ENCODE data around the gene PDGFB.
"Not testable (repeated sequence)": the region's sequence is repeated elsewhere in the genome, so short reads cannot be mapped to it uniquely, and the experiment has no call there.

The PDGFB gene

DNA sequence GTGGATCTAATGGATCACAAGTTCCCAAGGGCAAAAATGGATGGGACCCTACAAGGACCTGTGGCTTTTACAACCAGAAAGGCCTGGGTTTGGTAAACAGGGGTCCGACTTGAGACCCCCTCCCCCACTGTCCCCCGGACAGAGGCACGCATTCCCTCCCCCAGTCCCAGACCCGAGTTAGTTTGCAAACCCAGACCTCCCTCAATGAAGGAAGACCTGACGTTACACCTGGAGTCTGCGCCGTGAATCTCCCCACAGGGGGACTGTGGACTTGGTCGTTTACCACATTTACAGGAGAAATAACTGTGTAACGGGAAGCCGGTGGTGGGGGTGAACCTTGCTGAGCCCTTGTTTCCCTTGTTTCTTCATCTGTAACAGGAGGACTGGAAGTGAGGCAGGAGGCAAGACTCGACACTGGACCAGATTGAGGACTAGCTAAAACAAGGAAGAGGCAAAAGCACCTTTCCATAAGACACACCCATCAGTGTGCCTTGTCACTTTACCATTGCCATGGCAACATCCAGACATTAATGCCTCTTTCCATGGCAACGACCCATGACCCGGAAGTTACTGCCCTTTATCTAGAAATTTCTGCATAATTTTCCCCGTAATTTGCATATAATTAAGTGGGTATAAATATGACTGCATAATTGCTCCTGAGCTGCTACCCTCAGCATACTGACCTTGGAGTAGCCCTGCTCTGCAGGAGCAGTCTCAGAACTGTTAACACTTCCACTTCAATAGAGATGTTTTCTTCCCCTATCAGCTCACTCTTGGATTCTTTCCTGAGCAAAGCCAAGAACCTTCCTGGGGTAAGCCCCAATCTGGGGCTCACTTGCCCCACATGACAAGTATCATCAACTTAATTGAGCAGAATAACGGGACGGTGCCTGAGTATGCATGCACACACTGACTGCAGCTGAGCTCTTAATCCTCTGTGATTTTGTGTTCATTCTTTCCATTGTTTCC is 25.4 kb downstream of the PDGFB start:
- H3K36me3 Mint-ChIP-seq (ENCODE audit: low read depth), result no peaks in the 10 kb centered on the region
- peaks cover 5% of the 10 kb centered on the region for H3K4me1 Mint-ChIP-seq (ENCODE audit: low read depth)
- H3K27ac Mint-ChIP-seq, result no peak overlapping the region
- H3K27me3 Mint-ChIP-seq, result peaks cover 28% of the 10 kb centered on the region
- no peak overlapping the region for H3K4me3 Mint-ChIP-seq
- no peaks in the 10 kb centered on the region for H3K9me3 Mint-ChIP-seq

DNA sequence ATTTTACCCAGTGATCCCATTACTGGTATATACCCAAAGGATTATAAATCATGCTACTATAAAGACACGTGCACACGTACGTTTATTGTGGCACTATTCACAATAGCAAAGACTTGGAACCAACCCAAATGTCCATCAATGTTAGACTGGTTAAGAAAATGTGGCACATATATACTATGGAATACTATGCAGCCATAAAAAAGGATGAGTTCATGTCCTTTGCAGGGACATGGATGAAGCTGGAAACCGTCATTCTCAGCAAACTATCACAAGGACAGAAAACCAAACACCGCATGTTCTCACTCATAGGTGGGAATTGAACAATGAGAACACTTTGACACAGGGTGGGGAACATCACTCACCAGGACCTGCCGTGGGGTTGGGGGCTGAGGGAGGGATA is 26.4 kb downstream of the PDGFB start:
- H3K27ac Mint-ChIP-seq; H3K4me3 Mint-ChIP-seq; H3K4me1 Mint-ChIP-seq (ENCODE audit: low read depth); H3K9me3 Mint-ChIP-seq; H3K36me3 Mint-ChIP-seq (ENCODE audit: low read depth): not testable (repeated sequence)
- H3K27me3 Mint-ChIP-seq, result peaks cover 34% of the 10 kb centered on the region

DNA sequence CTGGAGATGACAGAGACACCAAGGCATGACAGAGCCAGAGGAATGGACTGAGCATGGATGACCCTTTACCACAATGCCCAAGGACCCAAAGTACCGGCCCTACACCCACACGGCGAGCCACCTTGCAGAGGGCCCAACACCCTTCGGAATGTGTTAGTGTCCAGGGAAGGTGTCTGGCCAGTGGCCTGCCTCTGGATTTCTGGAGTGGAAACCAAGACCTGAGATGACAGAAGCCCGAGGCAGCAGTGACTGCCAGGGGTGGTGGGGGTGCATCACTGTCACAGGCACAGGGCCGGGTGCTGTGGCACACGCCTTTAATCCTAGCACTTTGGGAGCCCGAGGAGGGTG is 28.7 kb downstream of the PDGFB start:
- H3K27me3 Mint-ChIP-seq, result peaks cover 35% of the 10 kb centered on the region
- H3K4me3 Mint-ChIP-seq, result no peak overlapping the region
- no peak overlapping the region for H3K27ac Mint-ChIP-seq
- peaks cover 5% of the 10 kb centered on the region for H3K4me1 Mint-ChIP-seq (ENCODE audit: low read depth)
- no peaks in the 10 kb centered on the region for H3K9me3 Mint-ChIP-seq
- no peaks in the 10 kb centered on the region for H3K36me3 Mint-ChIP-seq (ENCODE audit: low read depth)

DNA sequence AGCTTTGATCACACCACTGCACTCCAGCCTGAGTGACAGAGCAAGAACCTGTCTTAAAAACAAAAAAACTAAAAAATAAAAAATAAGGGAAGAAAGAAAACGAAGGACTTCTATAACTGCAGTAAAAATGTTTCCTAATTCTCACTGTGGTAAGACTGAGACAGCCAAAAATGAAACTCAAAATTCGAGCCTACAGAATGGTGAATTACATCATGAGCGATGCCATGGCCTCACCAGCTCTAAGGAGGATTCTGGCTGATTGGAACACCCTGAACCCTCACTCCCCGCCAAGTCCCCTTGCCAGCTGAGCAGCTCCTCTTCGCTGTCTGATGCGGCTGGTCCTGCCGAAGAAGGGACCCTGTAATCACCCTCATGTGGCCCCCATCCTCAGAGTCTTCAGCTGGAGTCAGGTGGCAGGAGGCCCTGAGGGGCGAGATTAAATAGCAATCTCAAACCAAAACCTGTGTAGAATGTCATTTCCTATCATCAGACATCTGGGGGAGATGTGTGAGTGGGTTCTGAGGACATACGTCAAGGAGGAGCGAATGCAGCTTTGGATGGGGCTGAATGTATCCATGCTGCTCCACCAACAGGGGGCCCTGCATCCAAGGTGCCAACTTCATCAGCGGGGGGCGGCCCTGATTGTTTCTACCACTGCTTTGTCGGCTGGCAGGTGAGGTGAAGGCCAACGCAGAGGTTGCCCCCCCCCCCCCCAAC is 29.2 kb downstream of the PDGFB start:
- Mint-ChIP-seq H3K27ac (no peak overlapping the region), H3K27me3 (peaks cover 35% of the 10 kb centered on the region), H3K4me1 (ENCODE audit: low read depth) (peaks cover 5% of the 10 kb centered on the region), H3K4me3 (no peak overlapping the region), H3K9me3 (no peaks in the 10 kb centered on the region), H3K36me3 (ENCODE audit: low read depth) (no peaks in the 10 kb centered on the region)

DNA sequence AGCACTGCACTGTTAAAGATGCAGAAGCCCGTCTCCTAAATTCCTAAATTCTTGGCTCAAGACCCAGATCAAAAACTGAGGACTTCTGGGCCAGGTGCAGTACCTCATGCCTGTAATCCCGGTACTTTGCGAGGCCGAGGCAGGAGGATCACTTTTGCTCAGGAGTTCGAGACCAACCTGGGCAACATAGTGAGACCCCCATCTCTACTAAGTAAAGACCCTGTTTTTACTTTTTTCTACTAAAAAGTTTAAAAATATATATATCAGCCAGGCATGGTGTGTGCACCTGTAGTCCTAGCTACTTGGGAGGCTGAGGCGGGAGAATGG is 29.7 kb downstream of the PDGFB start:
- peaks cover 5% of the 10 kb centered on the region for H3K4me1 Mint-ChIP-seq (ENCODE audit: low read depth)
- no peaks in the 10 kb centered on the region for H3K36me3 Mint-ChIP-seq (ENCODE audit: low read depth)
- H3K9me3 Mint-ChIP-seq, result no peaks in the 10 kb centered on the region
- H3K27ac Mint-ChIP-seq, result no peak overlapping the region
- peaks cover 35% of the 10 kb centered on the region for H3K27me3 Mint-ChIP-seq
- no peak overlapping the region for H3K4me3 Mint-ChIP-seq

DNA sequence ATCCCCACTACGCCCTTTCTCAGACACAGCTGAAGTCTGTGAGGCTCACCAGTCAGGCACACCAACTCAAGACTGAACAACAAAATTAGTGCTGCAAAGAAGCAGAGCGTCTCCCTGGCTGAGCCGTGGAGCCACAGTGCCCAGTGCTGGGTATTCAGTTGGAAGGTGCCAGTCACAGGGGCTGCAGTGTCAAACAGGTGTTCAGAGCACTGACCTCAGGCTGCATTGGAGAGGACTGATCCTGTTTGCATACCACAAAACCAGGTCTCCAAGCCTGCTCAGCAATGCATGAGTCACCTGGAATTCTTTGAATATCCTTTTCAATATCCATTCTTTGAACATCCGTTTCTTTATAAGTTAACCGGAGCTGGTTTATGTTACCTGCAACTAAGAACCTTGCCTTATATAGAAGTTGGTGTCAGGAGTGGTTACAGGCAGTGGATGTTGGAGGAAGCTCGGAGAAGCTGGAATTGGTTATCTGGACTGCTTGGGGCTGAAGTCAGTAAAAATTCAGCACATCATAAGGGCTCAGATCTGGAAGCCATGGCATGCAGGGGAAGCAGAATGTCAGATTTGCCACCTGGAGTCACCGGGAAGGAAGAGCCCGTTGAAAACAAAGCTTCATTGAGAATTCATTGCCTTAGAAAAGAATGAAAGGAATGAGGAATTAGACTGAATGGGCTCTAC is 30.3 kb downstream of the PDGFB start:
- H3K27me3 Mint-ChIP-seq, result peaks cover 33% of the 10 kb centered on the region
- no peak overlapping the region for H3K27ac Mint-ChIP-seq
- peaks cover 5% of the 10 kb centered on the region for H3K4me1 Mint-ChIP-seq (ENCODE audit: low read depth)
- no peak overlapping the region for H3K4me3 Mint-ChIP-seq
- H3K36me3 Mint-ChIP-seq (ENCODE audit: low read depth), result no peaks in the 10 kb centered on the region
- no peaks in the 10 kb centered on the region for H3K9me3 Mint-ChIP-seq

DNA sequence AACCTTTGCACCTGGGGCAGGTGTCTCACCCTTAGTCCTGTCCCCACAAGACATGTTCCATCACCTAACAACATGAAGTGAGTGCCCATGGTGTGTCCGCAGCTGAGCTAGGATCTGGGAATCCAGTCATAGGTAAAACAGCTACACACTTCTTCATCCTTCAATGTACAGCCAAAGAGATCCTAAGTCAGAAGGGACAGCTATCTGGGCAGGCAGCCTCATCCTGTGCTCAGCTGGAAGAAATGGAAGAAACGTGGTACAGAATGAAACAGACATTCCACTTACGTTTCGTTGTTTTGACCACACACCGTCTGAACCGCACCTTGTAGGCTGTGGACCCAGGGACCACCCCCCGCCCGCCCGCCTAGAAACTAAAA is 30.8 kb downstream of the PDGFB start:
- Mint-ChIP-seq H3K36me3 (ENCODE audit: low read depth) (no peaks in the 10 kb centered on the region), H3K4me3 (no peak overlapping the region), H3K27me3 (peaks cover 29% of the 10 kb centered on the region), H3K27ac (no peak overlapping the region), H3K9me3 (no peaks in the 10 kb centered on the region), H3K4me1 (ENCODE audit: low read depth) (peaks cover 5% of the 10 kb centered on the region)

DNA sequence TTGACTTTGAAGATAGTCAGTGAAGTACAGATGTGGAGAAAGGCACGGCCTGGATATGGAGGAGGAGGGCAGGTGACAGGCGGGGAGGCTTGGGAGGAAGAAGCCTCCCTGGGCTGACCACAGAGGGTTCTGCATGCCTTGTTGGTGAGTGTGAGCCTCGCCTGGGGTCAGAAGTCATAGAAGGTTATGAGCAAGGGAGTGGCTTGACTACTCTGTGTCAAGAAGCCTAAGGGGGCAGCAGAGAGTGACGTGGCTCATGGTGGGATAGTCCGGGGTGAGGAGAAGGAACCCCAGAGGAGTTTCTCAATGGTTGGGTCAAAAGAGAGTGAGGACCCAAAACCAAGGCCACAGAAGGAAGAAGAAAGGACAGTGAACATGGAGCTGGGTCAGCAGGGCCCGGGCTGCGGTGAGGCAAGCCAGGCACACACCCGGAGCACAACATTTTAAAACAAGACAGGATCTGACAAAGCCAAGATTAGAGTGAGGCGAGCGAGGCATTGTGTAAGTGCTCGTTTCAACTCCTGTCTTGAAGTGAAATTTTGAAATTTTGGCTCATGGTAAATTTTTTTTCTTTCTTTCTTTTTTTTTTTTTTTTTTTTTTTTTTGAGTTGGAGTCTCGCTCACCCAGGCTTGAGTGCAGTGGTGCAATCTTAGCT is 31.9 kb downstream of the PDGFB start:
- peaks cover 24% of the 10 kb centered on the region for H3K27me3 Mint-ChIP-seq
- H3K9me3 Mint-ChIP-seq, result no peaks in the 10 kb centered on the region
- H3K27ac Mint-ChIP-seq, result no peak overlapping the region
- H3K4me3 Mint-ChIP-seq, result no peak overlapping the region
- H3K36me3 Mint-ChIP-seq (ENCODE audit: low read depth), result no peaks in the 10 kb centered on the region
- H3K4me1 Mint-ChIP-seq (ENCODE audit: low read depth), result peaks cover 5% of the 10 kb centered on the region

DNA sequence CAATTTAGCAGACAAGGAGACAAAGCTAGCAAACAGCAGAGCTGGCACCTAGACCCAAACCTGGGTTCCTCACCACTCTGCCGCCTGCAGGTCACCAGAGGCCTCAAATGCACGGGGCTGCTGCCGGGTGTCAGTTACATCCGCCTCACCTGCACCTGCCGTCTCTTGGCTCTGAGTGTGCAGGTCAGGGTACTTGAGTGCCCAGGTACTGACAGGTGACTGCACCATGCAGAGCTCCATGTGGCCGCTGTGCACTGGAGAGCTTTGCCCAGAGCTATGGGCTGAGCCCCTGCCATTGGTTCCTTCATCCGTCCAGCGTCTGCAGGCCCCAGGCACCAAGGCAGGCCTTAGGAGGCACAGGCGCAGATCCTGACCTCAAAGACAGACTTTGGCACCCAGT is 35.0 kb downstream of the PDGFB start:
- Mint-ChIP-seq H3K9me3 (no peaks in the 10 kb centered on the region), H3K36me3 (ENCODE audit: low read depth) (no peaks in the 10 kb centered on the region), H3K4me1 (ENCODE audit: low read depth) (peaks cover 28% of the 10 kb centered on the region), H3K27me3 (peaks cover 20% of the 10 kb centered on the region), H3K4me3 (no peak overlapping the region), H3K27ac (no peak overlapping the region)

DNA sequence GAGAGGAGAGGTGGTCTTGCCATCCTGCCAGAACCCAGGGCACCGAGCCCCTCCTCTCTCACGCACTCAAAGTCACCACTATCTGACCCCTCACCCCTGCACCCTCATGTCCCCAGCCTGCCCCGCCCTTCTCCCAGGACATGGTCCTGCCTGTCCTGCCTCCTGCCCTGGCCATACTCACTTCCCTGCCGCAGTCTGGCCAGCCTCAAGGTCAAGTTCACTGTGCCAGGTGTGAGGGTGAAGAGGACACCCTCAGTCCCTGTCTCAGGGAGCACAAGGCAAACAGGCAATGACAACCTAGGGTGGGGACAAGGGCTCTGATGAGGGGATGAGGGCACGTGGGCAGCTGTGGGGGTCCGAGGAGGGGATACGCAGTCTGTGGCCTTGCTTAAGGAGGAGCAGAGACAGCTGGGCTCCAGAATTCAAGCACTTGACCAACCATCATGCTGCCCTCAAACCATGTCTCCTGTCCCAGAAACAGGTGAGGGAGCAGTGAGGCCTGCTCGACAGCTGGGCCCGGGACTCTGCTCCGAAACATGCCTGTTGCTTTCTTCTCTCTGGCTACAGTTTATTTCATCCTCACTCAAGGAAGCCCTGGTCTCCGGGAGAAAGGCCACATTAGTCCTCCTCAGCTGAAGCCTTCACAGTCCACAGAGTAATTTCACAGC is 36.6 kb downstream of the PDGFB start:
- Mint-ChIP-seq H3K4me3 (no peak overlapping the region), H3K27me3 (peaks cover 14% of the 10 kb centered on the region), H3K4me1 (ENCODE audit: low read depth) (peaks cover 28% of the 10 kb centered on the region), H3K9me3 (no peaks in the 10 kb centered on the region), H3K36me3 (ENCODE audit: low read depth) (no peaks in the 10 kb centered on the region), H3K27ac (no peak overlapping the region)

DNA sequence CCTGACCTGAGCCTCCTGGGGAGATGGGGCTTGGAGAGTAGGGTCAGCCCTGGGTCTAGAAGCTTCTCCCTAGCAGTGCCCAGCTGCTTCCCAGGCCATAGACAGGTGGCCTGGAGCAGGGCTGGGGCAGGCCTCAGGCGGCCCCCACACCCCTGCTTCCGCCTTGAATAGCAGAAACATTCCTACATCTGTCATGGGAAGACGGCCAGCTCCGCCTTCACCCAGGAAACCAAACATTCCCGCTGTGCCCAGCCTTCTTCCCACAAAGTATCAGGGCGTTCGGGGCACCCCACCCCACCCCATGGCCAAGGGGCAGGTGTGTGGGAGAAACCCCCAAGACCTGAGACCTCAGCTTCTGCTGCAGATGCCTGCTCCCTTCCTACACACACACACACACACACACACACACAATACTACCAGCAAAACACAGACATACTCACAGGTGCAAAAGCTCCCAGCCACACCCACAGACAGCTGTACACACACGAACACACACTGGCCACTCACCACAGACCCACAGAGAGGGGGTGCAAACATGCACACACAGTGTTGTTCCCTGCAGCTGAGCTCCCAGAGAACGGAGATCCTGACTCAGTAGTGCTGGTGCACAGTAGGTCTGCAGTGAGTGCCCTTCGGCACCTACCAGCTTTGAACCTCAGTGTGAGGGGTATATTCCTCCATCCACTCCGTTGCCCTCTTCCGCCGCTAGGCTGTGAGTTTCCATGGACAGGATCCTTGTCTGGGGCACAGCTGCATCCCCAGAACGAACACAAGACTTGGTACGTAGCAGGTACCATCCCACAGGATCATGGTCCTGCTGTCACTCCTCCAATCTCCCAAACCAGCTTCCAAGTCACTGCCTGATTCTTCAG is 37.4 kb downstream of the PDGFB start:
- H3K27ac Mint-ChIP-seq, result no peak overlapping the region
- H3K27me3 Mint-ChIP-seq, result peaks cover 11% of the 10 kb centered on the region
- H3K4me1 Mint-ChIP-seq (ENCODE audit: low read depth), result peaks cover 28% of the 10 kb centered on the region
- no peaks in the 10 kb centered on the region for H3K9me3 Mint-ChIP-seq
- no peaks in the 10 kb centered on the region for H3K36me3 Mint-ChIP-seq (ENCODE audit: low read depth)
- no peak overlapping the region for H3K4me3 Mint-ChIP-seq

DNA sequence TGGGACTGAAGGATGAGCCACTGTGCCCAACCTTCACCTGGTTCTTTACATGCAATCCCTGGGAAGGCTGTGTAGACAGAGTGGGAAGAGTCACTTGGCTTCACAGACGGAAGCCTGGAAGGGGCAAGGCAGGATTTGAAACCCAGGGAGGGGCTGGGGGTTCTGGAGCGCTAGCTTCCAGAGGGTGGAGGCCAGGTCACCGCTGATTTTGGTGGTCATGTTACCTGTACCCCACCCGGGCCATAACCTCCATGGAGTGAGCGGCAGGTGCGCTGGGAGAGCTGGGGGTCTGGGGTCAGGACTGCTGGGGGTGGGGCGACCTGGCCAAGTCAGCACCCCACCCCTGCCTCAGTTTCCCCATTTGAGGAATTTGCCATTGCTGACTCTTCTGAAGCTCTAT is 38.3 kb downstream of the PDGFB start:
- H3K4me3 Mint-ChIP-seq, result no peak overlapping the region

DNA sequence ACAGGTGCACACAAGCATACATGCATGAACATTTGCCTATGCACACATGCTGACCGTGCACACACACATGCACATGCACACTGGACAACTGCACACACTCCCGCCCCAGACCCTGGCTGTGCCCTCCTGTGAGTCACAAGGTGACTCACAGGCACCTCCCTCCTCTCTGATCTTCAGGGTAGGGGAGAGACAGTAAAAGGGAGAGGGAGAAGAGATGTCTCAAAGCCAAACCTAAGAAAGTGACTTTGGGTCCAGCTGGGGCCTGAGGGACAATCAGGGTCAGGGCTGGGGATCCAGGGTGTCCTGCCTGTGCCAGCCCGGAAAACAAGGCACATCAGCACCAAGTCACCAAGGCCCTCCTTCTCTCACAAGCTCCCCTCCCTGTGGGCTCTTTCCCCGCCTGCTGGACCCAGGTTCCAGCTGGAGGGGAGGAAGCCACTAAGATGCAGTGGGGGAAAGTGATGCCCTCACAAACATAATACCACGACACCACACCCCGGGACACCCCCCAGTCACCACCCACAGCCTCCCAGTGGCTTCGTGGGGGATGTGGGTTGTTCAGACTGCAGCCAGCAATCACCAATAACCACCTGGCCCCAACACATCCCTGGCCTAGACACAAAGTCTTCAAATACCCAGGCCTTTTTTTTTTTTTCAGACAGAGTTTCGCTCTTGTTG is 39.3 kb downstream of the PDGFB start:
- no peaks in the 10 kb centered on the region for H3K36me3 Mint-ChIP-seq (ENCODE audit: low read depth)
- peak overlapping the region; percentile 41 for H3K27ac Mint-ChIP-seq
- no peak overlapping the region for H3K4me3 Mint-ChIP-seq
- H3K9me3 Mint-ChIP-seq, result no peaks in the 10 kb centered on the region
- peaks cover 28% of the 10 kb centered on the region for H3K4me1 Mint-ChIP-seq (ENCODE audit: low read depth)
- peaks cover 10% of the 10 kb centered on the region for H3K27me3 Mint-ChIP-seq

More for the DNA sequence above, 38.3 kb downstream of the PDGFB start:
- H3K4me1 Mint-ChIP-seq (ENCODE audit: low read depth), result peaks cover 28% of the 10 kb centered on the region
- no peaks in the 10 kb centered on the region for H3K36me3 Mint-ChIP-seq (ENCODE audit: low read depth)
- H3K27me3 Mint-ChIP-seq, result peaks cover 10% of the 10 kb centered on the region
- H3K9me3 Mint-ChIP-seq, result no peaks in the 10 kb centered on the region
- H3K27ac Mint-ChIP-seq, result no peak overlapping the region

Data from stimulated activated naive CD8-positive, alpha-beta T cell treated with anti-CD3 and anti-CD28 coated beads, Interleukin-15, Interleukin-2, amounts not matched to agents 100 ng/mL and 50 ng/mL, for 24 hours (primary cell).